GM19328 (cell line): ENCODE results near the gene DDIAS.
"Not testable (repeated sequence)": the region's sequence is repeated elsewhere in the genome, so short reads cannot be mapped to it uniquely, and the experiment has no call there.

Experiments used
- ATAC-seq: cut with Tn5 transposase; IDR thresholded peaks from one replicate; pipeline ENCODE4 v1.9.1; 2021; ENCODE audit warnings: mild to moderate bottlenecking, moderate library complexity; ENCODE audit not compliant: unreplicated experiment

Gene DDIAS

GRCh38 chr11:82962021-82962420, 60.5 kb downstream of the DDIAS start:
- ATAC-seq = not testable (repeated sequence)

- ATAC-seq = no peak
Observed at GRCh38 chr11:82967381-82967780, 65.8 kb downstream of the DDIAS start.

- peak; percentile 87 for ATAC-seq
Observed at GRCh38 chr11:82969811-82970210, 68.3 kb downstream of the DDIAS start.

- not testable (repeated sequence) for ATAC-seq
Observed at GRCh38 chr11:82970507-82971083, 69.1 kb downstream of the DDIAS start.

- peak; percentile 41 for ATAC-seq
Observed at GRCh38 chr11:82971519-82971946, 70.0 kb downstream of the DDIAS start.

- no peak for ATAC-seq
Observed at GRCh38 chr11:82972103-82972502, 70.6 kb downstream of the DDIAS start.

- no peak for ATAC-seq
Observed at GRCh38 chr11:82974135-82974534, 72.6 kb downstream of the DDIAS start.

- ATAC-seq = no peak
Observed at GRCh38 chr11:82974851-82975250, 73.3 kb downstream of the DDIAS start.

- no peak for ATAC-seq
Observed at GRCh38 chr11:82975882-82976281, 74.3 kb downstream of the DDIAS start.

- ATAC-seq = no peak
Observed at GRCh38 chr11:82976786-82977185, 75.2 kb downstream of the DDIAS start.

GRCh38 chr11:82978422-82979099, 77.0 kb downstream of the DDIAS start:
- peak; percentile 42 for ATAC-seq

GRCh38 chr11:82979824-82980223, 78.3 kb downstream of the DDIAS start:
- no peak for ATAC-seq

GRCh38 chr11:82980292-82980691, 78.8 kb downstream of the DDIAS start:
- no peak for ATAC-seq

GRCh38 chr11:82980947-82981346, 79.4 kb downstream of the DDIAS start:
- ATAC-seq = no peak

- no peak for ATAC-seq
Observed at GRCh38 chr11:82981852-82982251, 80.3 kb downstream of the DDIAS start.
